Measurements from ENCODE around the gene STX4. TPM values are rescaled to one million over a fixed set of nuclear protein-coding genes. Genes with fewer than 3 reads are reported as not detected.

The STX4 gene
- total and polyA plus RNA-seq, 9 of the 15 experiments (the other 6 are each of a cell fraction or from before 2014, with no cell fraction given), result 3.2 to 48.0 (median 21.5) TPM

- no peak for TF ChIP-seq ZBTB49 (CRISPR knock-in tag; IDR thresholded peaks at IDR 0.05; ENCODE audit: borderline replicate concordance)
- no peak for TF ChIP-seq RBBP5 (IDR thresholded peaks at IDR 0.05; ENCODE audit: borderline replicate concordance, insufficient read depth, low read length, poor library complexity, severe bottlenecking)
- TF ChIP-seq RBM22 (IDR thresholded peaks at IDR 0.05; ENCODE audit: low read depth, low read length, poor library complexity, severe bottlenecking), result no peak
- no peak for TF ChIP-seq MIER1 (IDR thresholded peaks at IDR 0.05; ENCODE audit: low read depth)
- TF ChIP-seq POLR2A (conservative IDR thresholded peaks at IDR 0.05), result peak; percentile 97
- TF ChIP-seq ELF4 (CRISPR knock-in tag; IDR thresholded peaks at IDR 0.05), result peak; percentile 65; the same call in 1 of the 2 replicates
- TF ChIP-seq MTF1 (CRISPR knock-in tag; IDR thresholded peaks at IDR 0.05; ENCODE audit: borderline replicate concordance), result no peak
- TF ChIP-seq VEZF1 (CRISPR knock-in tag; IDR thresholded peaks at IDR 0.05), result no peak
- no peak for TF ChIP-seq ZBTB8A (IDR thresholded peaks at IDR 0.05; ENCODE audit: partially characterized antibody)
- peak; percentile 67; the same call in 1 of the 2 replicates for TF ChIP-seq GTF2E2 (tag; IDR thresholded peaks at IDR 0.05)
- peak; percentile 87 for TF ChIP-seq ZBTB12 (CRISPR knock-in tag; IDR thresholded peaks at IDR 0.05)
- TF ChIP-seq ZNF197 (CRISPR knock-in tag; IDR thresholded peaks at IDR 0.05; ENCODE audit: low read depth), result 0 out of 2 replicates have a peak, but pooled peaks have one; percentile 14
- no peak for TF ChIP-seq FOXO4 (CRISPR knock-in tag; IDR thresholded peaks at IDR 0.05)
- TF ChIP-seq NELFE (IDR thresholded peaks at IDR 0.05; ENCODE audit: insufficient read depth, insufficient read length), result no peak
- TF ChIP-seq ZNF3 (CRISPR knock-in tag; IDR thresholded peaks at IDR 0.05), result no peak
These were observed 40.8 kb downstream of the STX4 start, which contains the start of the genes ZNF646 and ZNF668 (continued) for GRCh38 chr16:31073970-31074813.

All from K562 (cell line).